Skeletal muscle tissue (tissue), 4 donors: ENCODE results near the gene HK2. TPM values are rescaled to one million over a fixed set of nuclear protein-coding genes. Genes with fewer than 3 reads are reported as not detected.

Experiments
- H3K27ac ChIP-seq: one replicate; pipeline ENCODE4 v1.7.0; 2013; ENCODE audit warnings: mild to moderate bottlenecking, low read depth, low read length, inconsistent platforms
- H3K27me3 ChIP-seq, 3 donors: one replicate each; pipeline ENCODE4 v1.7.0; 2013; ENCODE audit warnings: low read length in 3 of 3; ENCODE audit not compliant: control insufficient read depth in 3 of 3, insufficient read depth in 3 of 3
- H3K36me3 ChIP-seq, 3 donors: one replicate each; pipeline ENCODE4 v1.7.0; 2013; ENCODE audit warnings: low read length in 3 of 3; ENCODE audit not compliant: control insufficient read depth in 3 of 3, insufficient read depth in 3 of 3
- H3K4me1 ChIP-seq, 3 donors: one replicate each; pipeline ENCODE4 v1.7.0; 2013; ENCODE audit warnings: low read length in 3 of 3, mild to moderate bottlenecking in 3 of 3; ENCODE audit not compliant: control insufficient read depth in 3 of 3, insufficient read depth in 3 of 3
- H3K4me3 ChIP-seq, 3 donors: one replicate each; pipeline ENCODE4 v1.7.0; 2013; ENCODE audit warnings: low read length in 3 of 3
- H3K9ac ChIP-seq, 3 donors: one replicate each; pipeline ENCODE4 v1.7.0; 2013; ENCODE audit warnings: low read length in 3 of 3, mild to moderate bottlenecking in 3 of 3, moderate library complexity in 2 of 3, low read depth in 1 of 3
- H3K9me3 ChIP-seq, 3 donors: one replicate each; pipeline ENCODE4 v1.7.0; 2013; ENCODE audit warnings: low read length in 3 of 3; ENCODE audit not compliant: control insufficient read depth in 3 of 3
- total RNA-seq: library from RNA; depleted of rRNA; stranded (reverse); fragments of >200 nt; gene quantifications from one replicate; pipeline ENCODE4 v1.2.3, GENCODE V29; 2014
- donor health status: Osteomylitis.

Gene HK2
- total RNA-seq, 1 donor from 2014 or later: 5.7 TPM

- H3K4me3 ChIP-seq: no peak overlapping the region
- no peaks in the 10 kb centered on the region for H3K36me3 ChIP-seq
- H3K9ac ChIP-seq: no peak overlapping the region
- no peaks in the 10 kb centered on the region for H3K9me3 ChIP-seq
- H3K27me3 ChIP-seq: no peaks in the 10 kb centered on the region
- H3K27ac ChIP-seq: no peak overlapping the region
- no peaks in the 10 kb centered on the region for H3K4me1 ChIP-seq
Measured at GRCh38 chr2:74941284-74941683, 107.4 kb downstream of the HK2 start.

- Histone ChIP-seq H3K27ac (no peak overlapping the region), H3K4me1 (no peaks in the 10 kb centered on the region), H3K9me3 (no peaks in the 10 kb centered on the region), H3K9ac (no peak overlapping the region), H3K4me3 (no peak overlapping the region), H3K27me3 (peaks cover 0 to under 1% (median 0%) of the 10 kb centered on the region in 3 donors), H3K36me3 (no peaks in the 10 kb centered on the region)
Measured at GRCh38 chr2:74942263-74942662, 108.3 kb downstream of the HK2 start.

Other genes starting within 250 kb of the HK2 start
- gene M1AP, start 185.8 kb upstream of the HK2 start, total RNA-seq: not detected
- 1.6 TPM for gene SEMA4F, start 179.9 kb upstream of the HK2 start, total RNA-seq
- gene POLE4, start 124.5 kb downstream of the HK2 start, total RNA-seq: 33.9 TPM